Measurements from ENCODE around the gene EFNB2. TPM values are rescaled to one million over a fixed set of nuclear protein-coding genes. Genes with fewer than 3 reads are reported as not detected.

EFNB2 gene
- total RNA-seq, 2 experiments from 2014 or later: 0.15 TPM

- CTCF ChIA-PET: no interaction called here
- POLR2A ChIA-PET: no interaction called here
These were observed 5.9 kb downstream of the EFNB2 start for GRCh38 chr13:106529415-106530170.

- ChIA-PET CTCF (no interaction called here), POLR2A (interaction anchor here (0.6 kb wide), 1 partner anchor 335 kb away, joined by 3 read pairs; no protein-coding TSS in a partner anchor)
These were observed 6.6 kb downstream of the EFNB2 start for GRCh38 chr13:106528718-106529414.

GRCh38 chr13:106527826-106528225 is 7.6 kb downstream of the EFNB2 start:
- ChIA-PET CTCF (no interaction called here), POLR2A (no interaction called here)

GRCh38 chr13:106527445-106527801 is 8.0 kb downstream of the EFNB2 start:
- ChIA-PET CTCF (no interaction called here), POLR2A (no interaction called here)

- CTCF ChIA-PET: no interaction called here
- POLR2A ChIA-PET: no interaction called here
These were observed 8.6 kb downstream of the EFNB2 start for GRCh38 chr13:106526738-106527444.

GRCh38 chr13:106525865-106526264 is 9.6 kb downstream of the EFNB2 start:
- ChIA-PET CTCF (no interaction called here), POLR2A (no interaction called here)

GRCh38 chr13:106524108-106524507 is 11.4 kb downstream of the EFNB2 start:
- CTCF ChIA-PET: no interaction called here
- POLR2A ChIA-PET: no interaction called here

- ChIA-PET POLR2A (no interaction called here), CTCF (no interaction called here)
These were observed 11.9 kb downstream of the EFNB2 start for GRCh38 chr13:106523576-106523975.

GRCh38 chr13:106522898-106523525 is 12.4 kb downstream of the EFNB2 start:
- ChIA-PET POLR2A (no interaction called here), CTCF (no interaction called here)

- ChIA-PET POLR2A (no interaction called here), CTCF (no interaction called here)
These were observed 13.3 kb downstream of the EFNB2 start for GRCh38 chr13:106522112-106522705.

GRCh38 chr13:106521095-106521799 is 14.2 kb downstream of the EFNB2 start:
- ChIA-PET CTCF (no interaction called here), POLR2A (no interaction called here)

GRCh38 chr13:106520251-106521054 is 15.0 kb downstream of the EFNB2 start:
- POLR2A ChIA-PET: no interaction called here
- CTCF ChIA-PET: no interaction called here

- CTCF ChIA-PET: no interaction called here
These were observed 16.9 kb downstream of the EFNB2 start for GRCh38 chr13:106518512-106518911.

GRCh38 chr13:106517109-106517847 is 18.2 kb downstream of the EFNB2 start:
- CTCF ChIA-PET: no interaction called here
- POLR2A ChIA-PET: no interaction called here

More at GRCh38 chr13:106518512-106518911, 16.9 kb downstream of the EFNB2 start:
- POLR2A ChIA-PET: no interaction called here

- CTCF ChIA-PET: no interaction called here
These were observed 19.7 kb downstream of the EFNB2 start for GRCh38 chr13:106515635-106516254.

GRCh38 chr13:106514928-106515634 is 20.4 kb downstream of the EFNB2 start:
- CTCF ChIA-PET: no interaction called here
- POLR2A ChIA-PET: no interaction called here

More at GRCh38 chr13:106515635-106516254, 19.7 kb downstream of the EFNB2 start:
- POLR2A ChIA-PET: no interaction called here
